ENCODE measurements around the gene HIRIP3.

DNA sequence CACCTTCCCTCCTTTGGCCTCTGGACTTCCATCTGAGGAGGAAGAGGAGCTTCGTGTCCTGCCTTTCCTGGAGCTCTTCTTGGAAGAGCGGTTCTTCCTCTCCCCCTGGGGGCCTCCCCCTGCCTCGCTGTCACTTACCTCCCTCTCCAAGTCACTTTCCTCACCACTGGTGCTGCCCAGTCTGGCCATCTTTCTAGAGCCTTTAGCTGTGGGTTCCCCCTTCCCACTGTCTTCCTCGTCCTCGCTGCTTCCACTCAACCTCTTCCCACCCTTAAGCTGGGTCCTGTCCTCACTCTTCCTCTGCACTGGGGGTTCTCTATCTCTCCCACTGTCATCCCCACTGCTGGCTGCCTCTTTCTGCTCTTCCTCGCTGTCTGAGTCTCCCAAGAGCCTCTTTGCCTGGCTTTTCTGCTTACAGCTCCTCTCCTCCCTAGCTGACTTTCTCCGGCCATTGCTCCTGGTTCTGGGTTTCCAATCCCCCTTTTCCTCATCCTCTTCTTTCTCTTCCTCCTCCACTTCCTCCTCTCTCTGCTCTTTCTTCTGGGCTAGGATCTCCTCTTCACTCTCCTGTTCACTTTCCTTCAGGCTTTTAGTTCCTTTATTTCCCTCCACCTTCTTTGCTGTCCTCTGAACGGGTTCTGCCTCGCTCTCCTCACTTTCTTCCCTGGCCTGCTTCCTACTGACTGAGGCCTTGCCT is 1.4 kb downstream of the HIRIP3 start:
- TF ChIP-seq ZKSCAN1 (IDR thresholded peaks at IDR 0.05; ENCODE audit: low read length): no peak
- TF ChIP-seq FOSL2 (CRISPR knock-in tag; IDR thresholded peaks at IDR 0.05): no peak
- TF ChIP-seq, protein P1, sequence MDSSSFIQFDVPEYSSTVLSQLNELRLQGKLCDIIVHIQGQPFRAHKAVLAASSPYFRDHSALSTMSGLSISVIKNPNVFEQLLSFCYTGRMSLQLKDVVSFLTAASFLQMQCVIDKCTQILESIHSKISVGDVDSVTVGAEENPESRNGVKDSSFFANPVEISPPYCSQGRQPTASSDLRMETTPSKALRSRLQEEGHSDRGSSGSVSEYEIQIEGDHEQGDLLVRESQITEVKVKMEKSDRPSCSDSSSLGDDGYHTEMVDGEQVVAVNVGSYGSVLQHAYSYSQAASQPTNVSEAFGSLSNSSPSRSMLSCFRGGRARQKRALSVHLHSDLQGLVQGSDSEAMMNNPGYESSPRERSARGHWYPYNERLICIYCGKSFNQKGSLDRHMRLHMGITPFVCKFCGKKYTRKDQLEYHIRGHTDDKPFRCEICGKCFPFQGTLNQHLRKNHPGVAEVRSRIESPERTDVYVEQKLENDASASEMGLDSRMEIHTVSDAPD (CRISPR knock-in tag; IDR thresholded peaks at IDR 0.05): no peak
- TF ChIP-seq DNMT3B (CRISPR knock-in tag; conservative IDR thresholded peaks at IDR 0.05): no peak
- peak in 1 of 2 experiments; percentile 24; a peak in 1 of 4 replicates for TF ChIP-seq POLR2A (IDR thresholded peaks at IDR 0.05; ENCODE audit: insufficient read depth in 1 of 2, low read depth in 2 of 2, low read length in 2 of 2)
- TF ChIP-seq GABPA (IDR thresholded peaks at IDR 0.05; ENCODE audit: low read depth, low read length): no peak
- no peak for TF ChIP-seq GABPA (CRISPR knock-in tag; IDR thresholded peaks at IDR 0.05; ENCODE audit: low read depth)
- no peak for TF ChIP-seq REL (CRISPR knock-in tag; conservative IDR thresholded peaks at IDR 0.05)
- TF ChIP-seq EZH2 (conservative IDR thresholded peaks at IDR 0.05; ENCODE audit: low read depth, low read length): no peak
- TF ChIP-seq, protein P2, sequence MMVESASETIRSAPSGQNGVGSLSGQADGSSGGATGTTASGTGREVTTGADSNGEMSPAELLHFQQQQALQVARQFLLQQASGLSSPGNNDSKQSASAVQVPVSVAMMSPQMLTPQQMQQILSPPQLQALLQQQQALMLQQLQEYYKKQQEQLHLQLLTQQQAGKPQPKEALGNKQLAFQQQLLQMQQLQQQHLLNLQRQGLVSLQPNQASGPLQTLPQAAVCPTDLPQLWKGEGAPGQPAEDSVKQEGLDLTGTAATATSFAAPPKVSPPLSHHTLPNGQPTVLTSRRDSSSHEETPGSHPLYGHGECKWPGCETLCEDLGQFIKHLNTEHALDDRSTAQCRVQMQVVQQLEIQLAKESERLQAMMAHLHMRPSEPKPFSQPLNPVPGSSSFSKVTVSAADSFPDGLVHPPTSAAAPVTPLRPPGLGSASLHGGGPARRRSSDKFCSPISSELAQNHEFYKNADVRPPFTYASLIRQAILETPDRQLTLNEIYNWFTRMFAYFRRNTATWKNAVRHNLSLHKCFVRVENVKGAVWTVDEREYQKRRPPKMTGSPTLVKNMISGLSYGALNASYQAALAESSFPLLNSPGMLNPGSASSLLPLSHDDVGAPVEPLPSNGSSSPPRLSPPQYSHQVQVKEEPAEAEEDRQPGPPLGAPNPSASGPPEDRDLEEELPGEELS (CRISPR knock-in tag; IDR thresholded peaks at IDR 0.05): no peak
- TF ChIP-seq, protein P3, sequence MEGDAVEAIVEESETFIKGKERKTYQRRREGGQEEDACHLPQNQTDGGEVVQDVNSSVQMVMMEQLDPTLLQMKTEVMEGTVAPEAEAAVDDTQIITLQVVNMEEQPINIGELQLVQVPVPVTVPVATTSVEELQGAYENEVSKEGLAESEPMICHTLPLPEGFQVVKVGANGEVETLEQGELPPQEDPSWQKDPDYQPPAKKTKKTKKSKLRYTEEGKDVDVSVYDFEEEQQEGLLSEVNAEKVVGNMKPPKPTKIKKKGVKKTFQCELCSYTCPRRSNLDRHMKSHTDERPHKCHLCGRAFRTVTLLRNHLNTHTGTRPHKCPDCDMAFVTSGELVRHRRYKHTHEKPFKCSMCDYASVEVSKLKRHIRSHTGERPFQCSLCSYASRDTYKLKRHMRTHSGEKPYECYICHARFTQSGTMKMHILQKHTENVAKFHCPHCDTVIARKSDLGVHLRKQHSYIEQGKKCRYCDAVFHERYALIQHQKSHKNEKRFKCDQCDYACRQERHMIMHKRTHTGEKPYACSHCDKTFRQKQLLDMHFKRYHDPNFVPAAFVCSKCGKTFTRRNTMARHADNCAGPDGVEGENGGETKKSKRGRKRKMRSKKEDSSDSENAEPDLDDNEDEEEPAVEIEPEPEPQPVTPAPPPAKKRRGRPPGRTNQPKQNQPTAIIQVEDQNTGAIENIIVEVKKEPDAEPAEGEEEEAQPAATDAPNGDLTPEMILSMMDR (CRISPR knock-in tag; IDR thresholded peaks at IDR 0.05): no peak

Data from HepG2 (cell line).